TTC549 (cell line): ENCODE data around the gene TMEM151B.
"Not testable (repeated sequence)": the region's sequence is repeated elsewhere in the genome, so short reads cannot be mapped to it uniquely, and the experiment has no call there.

Experiments
- FAIRE-seq: peaks from 2 replicates; lab custom pipeline; 2012; peaks lifted over from hg19 to GRCh38; lab: Jason Lieb, UNC

TMEM151B gene

DNA sequence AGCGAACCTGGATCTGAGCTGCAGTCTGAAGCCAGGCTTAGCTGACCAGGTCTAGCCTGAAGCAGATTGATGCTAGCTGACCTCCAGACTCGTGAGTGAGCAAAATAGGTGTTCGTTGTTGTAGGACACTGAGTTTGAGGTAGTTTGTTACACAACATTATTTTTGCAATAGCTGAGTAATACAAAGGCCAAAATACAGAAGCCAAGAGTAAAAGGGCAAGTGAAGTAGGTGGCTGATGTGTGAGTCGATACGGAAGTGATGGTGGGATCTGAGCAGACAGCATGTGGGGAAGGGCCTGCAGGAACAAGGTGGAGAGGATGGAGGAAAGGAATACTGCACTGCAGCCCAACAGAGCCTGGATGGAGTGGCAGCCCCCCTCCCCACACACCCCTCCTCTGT is 63.7 kb downstream of the TMEM151B start:
- FAIRE-seq: no peak

DNA sequence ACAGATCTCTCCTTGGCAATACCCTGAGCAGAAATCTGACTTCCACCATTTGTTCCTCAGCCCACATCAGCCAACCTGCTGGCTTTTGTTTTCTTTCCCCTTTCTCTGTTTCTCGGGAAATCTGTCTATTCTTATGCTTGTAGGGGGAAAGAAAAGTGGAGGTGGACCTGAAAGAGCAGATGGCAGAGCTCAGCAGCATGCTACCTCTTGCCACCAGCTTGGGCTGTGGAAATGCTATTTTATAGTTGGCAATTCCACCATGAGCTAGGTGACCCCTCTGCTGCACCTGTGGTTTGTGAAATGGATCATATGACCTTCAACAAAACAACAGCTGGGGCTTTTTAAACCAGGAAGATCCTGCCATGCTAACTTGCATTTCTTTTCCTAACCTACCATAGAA is 65.4 kb downstream of the TMEM151B start:
- no peak for FAIRE-seq

DNA sequence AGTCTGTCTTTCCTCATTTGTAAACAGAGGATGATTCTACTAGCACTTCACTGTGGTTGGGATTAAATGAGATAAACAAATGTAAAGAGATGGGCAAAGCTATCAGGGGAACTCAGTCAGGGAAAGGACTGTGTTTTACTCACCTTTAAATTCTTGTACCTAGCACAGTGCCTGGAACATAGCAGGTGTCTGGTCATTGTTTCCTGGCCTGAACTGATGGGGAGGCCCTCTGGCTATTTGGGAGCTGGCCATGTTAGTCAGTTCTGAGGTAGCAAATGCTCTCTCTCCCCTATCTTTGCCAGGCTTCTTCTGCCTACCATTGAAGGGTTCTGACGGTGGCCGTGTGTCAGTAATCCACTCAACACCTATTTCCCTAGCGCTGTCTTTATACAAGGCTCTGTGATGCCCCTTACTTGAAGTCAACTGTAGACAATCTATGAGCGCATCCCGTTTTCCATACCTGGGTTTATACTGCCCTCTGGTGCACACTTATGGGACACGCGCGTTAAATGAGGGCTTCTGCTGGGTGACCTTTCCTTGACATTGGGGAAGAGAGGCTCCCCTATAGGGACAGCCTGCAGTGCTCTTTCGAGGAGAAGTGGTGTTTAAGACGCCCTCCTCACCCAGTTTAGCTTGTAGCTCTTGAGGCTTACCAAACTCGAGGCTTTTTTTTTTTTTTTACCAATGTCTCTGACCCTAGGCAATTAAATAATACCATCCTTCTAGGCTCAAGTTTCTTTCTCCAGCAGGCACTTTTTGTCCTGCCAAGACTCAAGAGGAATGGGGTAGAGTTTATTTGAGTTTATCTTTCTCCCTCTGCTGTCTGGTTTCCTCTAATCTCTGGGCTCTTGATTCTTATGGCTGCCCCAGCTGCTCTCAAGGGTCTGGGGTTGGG is 68.2 kb downstream of the TMEM151B start:
- no peak for FAIRE-seq

DNA sequence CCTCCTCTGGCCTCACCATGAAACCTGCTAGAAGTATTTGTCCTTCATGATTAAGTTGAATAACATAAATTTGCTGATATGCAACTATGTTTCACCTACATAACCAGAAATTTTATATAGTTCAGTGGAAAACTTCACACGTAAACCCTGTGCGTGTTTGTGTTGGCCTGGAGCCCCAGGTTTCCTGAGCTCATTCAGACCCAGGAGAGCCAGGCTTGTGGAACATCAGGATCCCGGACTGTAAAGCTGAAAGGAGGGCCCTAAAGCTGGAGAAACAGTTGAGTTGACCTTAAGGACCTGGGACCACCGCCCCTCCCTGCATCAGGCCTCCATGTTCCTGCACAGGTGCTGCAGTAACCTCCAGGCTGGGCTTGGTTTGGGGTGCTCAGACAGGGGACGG is 69.1 kb downstream of the TMEM151B start:
- FAIRE-seq: no peak

DNA sequence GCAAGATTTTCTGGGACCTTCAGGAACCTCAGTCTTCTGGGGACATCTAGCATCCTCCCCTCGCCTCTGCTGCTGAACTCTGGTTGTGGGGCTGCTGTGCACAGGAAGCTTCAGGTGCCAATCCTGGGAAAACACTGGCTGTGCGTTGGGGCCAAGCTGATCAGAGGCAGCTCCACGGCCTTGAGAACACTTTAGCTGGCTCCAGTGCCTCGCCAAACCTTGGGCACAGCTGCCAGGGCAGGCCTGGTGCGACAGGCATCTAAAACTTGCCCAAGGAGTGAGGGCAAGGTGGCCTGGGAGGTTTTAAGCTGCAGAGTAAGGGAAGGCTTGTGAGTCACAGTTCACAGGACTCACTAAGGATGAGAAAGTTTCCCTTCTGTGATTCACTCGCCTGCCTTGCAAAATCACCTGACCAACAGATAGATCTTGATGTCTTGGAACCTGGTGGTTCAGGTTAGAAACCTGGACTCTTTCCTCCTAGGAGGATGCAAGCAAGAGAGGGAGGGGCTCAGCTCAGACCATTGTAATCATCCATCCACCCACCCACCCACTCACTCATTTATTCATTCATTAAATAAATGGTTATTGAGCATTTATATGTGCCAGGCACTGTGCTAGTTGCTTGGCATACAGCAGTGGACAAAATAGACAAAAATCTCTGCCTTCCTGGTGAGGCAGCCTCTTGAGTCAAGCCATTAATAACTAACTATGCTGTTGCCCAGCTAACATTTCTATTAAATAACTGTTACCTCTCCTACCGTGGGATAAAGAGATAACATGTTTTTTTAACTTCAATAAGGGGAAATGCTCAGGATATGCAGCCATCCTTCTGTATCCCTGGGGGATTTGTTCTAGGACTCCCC is 69.7 kb downstream of the TMEM151B start:
- no peak for FAIRE-seq

DNA sequence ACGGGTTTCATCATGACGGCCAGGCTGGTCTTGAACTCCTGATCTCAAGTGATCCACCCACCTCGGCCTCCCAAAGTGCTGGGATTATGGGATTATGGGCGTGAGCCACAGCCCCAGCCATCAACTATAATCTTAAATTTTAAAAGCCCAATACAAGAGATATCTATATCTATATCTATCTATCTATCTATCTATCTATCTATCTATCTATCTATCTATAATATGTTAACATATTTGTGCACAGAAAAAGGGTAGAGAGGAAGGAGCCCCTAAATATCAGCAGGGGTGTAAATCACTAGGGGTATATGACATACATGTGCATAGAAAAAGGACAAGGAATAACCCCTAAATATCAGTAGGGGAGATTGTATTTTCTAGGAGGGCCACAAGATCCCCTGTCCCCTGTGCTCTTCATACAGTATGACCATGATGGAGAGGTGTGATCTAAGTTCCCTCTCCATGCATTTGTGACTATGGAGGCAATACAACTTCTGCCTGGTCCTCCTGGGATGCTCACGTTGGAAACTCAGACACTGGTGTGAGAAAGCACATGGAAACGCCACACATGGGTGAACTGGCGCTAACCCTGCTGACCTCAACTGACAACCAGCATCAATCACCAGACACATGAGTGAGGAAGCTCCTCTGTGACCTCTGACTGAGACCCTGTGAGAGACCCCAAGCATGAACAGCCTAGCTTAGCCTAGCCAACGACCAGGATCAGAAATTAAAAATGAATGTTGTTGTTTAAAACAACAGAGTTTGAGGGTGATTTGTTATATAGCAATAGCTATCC is 71.0 kb downstream of the TMEM151B start:
- FAIRE-seq: no peak

DNA sequence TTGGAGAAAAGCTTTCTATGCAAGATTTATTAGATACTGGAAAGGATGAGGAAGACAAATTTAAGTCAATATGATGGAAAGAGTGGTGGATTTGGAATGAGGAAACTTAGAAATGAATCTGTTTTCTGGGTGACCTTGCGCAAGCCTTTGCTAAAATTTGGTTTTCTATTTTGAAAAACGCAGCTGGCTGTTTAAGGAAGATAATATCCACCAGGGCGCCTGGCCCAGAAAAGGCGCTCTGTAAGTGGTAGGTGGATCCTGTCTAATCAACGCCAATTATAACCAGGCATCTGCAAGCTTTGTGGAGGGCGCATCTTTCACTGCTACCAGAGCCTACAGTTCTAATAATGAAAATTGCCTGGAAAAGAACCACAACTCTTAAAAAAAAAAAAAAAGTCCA is 71.8 kb downstream of the TMEM151B start:
- FAIRE-seq: no peak

DNA sequence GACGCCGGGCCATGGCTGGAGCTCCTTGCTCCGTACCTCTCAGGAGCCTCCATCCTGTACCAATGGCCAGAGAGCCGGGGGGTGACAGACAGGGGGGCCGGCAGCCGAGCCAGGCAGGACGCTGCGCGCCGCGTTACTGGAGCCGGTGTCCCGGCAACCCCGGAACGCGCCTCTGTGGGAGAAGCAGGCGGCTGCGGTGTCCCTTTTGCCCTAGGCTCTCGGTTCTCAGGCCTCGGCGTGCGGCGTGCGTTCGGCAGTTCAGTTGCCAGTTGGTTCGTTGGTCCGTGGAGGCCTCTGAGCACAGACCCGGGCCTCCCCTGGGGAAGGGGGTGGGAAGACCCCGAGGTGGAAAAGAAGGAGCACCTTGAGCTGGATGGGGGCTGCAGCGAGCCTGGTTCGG is 72.2 kb downstream of the TMEM151B start, which contains the start of gene SPATS1:
SPATS1 (plus strand) TSS at position 162 of the 400 bp plus-strand sequence. CDS start 446 bp downstream, outside the sequence.
- FAIRE-seq: no peak

DNA sequence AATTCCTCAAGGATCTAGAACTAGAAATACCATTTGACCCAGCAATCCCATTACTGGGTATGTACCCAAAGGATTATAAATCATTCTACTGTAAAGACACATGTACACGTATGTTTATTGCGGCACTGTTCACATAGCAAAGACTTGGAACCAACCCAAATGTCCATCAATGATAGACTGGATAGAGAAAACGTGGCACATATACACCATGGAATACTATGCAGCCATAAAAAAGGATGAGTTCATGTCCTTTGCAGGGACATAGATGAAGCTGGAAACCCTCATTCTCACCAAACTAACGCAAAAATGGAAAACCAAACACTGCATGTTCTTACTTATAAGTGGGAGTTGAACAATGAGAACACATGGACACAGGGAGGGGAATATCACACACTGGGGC is 76.6 kb downstream of the TMEM151B start:
- FAIRE-seq: not testable (repeated sequence)

DNA sequence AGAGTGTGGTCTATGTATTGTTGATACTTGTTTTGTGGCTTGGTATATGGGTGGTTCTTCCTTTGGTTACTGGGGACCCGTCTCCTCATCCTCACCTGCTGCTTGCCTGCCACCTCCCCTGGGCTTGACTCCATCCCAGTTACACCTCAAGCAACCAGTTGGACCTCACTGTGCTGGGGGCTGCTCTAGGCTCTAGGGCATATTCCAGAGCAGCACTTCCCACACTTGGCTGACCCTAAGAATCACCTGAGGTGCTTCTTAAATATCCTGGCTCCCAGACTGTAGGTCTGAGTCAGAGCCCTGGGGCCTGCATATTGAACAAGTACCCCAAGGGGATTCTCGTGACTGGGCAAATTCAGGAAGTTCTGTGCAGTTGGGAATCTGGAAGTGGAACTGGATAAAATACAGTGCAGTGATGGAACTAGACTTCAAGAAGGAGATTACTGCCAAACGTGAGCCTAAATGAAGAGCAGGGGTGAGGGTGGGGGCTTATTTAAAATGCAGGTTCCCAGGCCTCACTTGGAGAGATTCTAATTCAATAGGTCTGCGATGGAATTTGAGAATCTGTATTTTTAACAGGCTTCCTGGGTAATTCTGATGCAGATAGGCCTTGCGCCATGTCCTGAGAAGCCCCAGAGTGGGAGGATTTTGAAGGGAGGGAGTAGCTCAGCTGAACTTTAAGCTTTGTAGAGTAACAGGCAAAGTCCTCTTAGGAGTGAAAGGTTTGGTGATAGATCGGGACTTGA is 79.8 kb downstream of the TMEM151B start:
- no peak for FAIRE-seq

DNA sequence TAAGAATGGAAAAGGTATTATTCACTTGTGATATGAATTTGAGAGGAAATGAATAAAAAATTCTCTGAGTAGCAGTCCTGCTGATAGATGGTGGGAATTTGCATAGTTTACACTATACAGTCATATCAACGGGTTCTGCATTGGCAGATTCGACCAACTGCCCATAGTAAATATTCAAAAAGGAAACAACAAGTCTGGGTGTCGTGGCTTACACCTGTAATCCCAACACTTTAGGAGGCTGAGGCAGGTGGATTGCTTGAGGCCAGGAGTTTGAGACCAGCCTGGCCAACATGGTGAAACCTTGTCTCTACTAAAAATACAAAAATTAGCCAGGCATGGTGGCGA is 80.4 kb downstream of the TMEM151B start:
- not testable (repeated sequence) for FAIRE-seq

DNA sequence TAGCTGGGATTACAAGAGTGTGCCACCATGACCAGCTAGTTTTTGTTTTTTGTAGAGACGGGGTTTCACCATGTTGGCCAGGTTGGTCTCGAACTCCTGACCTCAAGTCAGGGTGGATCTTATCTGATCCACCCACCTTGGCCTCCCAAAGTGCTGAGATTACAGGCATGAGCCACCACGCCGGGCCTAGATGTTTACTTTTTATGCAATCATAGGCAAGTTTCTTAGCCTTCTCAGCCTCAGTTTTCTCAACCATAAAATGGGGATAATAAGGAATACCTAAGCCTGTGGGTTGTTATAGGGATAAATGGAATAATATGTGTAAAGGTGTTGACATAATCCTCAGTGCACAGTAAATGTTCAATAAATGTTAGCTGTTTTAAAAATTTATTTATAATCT is 82.0 kb downstream of the TMEM151B start:
- FAIRE-seq: no peak

DNA sequence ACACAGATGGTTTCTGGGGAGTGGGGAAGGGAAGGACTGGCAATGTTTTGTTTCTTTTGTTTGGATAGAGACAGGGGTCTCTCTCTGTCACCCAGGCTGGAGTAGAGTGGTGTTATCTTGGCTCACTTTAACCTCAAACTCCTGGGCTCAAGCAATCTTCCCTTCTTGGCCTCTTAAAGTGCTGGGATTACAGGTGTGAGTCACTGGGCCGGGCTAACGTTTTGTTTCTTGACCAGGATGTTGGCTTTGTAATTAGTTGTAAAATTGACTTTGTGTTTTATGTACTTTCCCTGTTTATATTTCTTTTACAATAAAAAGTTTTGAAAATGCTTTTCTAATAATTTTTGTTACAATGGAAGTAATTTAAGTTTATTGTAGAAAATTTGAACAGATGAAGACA is 83.1 kb downstream of the TMEM151B start:
- no peak for FAIRE-seq

DNA sequence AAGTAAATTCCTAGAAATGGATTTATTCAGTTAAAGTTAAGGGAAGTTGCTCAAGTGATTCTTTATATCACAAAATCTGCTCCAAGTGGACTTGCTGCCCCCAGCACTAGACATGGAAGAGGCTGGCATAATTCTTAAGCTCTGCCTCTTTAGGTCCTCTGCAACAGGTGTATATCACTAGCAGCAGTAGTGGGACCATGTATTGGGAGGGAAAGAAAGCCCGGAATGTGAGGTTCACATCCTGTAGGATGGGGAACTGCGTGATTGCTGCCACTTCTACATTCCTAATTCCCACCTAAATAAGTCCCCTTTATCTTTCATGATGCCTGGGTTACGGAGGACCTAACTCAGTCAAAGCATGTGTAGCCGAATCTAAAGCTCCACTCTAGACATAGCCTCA is 85.4 kb downstream of the TMEM151B start:
- FAIRE-seq: no peak

DNA sequence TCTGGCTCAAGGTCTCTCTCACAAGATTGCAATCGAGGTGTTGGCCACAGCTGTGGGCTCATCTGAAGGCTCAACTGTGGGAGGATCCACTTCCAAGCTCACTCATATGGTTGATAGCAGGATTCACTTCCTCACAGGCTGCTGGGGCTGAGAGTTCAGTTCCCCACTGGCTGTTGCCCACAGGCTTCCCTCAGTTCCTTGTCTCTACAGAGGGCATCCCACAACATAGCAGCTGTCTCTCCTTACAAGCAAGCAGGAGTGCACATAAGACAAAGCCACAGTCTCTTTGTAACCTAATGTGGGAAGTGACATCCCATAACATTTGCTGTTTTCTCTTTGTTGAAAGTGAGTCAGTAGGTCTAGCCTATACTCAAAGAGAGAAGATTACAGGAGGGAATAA is 86.2 kb downstream of the TMEM151B start:
- no peak for FAIRE-seq
